Tibial nerve (tissue), 4 donors: ENCODE results near the gene STK33. TPM values are rescaled to one million over a fixed set of nuclear protein-coding genes. Genes with fewer than 3 reads are reported as not detected.

ENCODE experiments used
- DNase-seq, 2 donors: peaks; one replicate each; pipeline ENCODE4 v3.0.0-alpha.2; 2019; ENCODE audit warnings: low spot score in 2 of 2
- H3K27ac ChIP-seq, 4 donors: fragments of 200-600 bp; sonication (generic) in 3 of 4; one replicate each; pipeline ENCODE4 v1.5.1; 2017 to 2019; ENCODE audit warnings: mild to moderate bottlenecking in 1 of 4
- H3K27me3 ChIP-seq, 2 donors: fragments of 200-600 bp; sonication (generic) in 1 of 2; one replicate each; pipeline versions ENCODE4 v1.5.1 to v1.6.0; 2017 to 2019
- H3K36me3 ChIP-seq, 3 donors: fragments of 200-600 bp; sonication (generic); one replicate each; pipeline ENCODE4 v1.5.1; 2018 to 2019
- H3K4me1 ChIP-seq, 4 donors: fragments of 200-600 bp; sonication (generic) in 3 of 4; one replicate each; pipeline ENCODE4 v1.5.1; 2017 to 2019
- H3K4me3 ChIP-seq, 4 donors: fragments of 200-600 bp; sonication (generic) in 3 of 4; one replicate each; pipeline ENCODE4 v1.5.1; 2017 to 2019; ENCODE audit warnings: mild to moderate bottlenecking in 1 of 4, moderate library complexity in 1 of 4
- H3K9me3 ChIP-seq, 4 donors: fragments of 200-600 bp; sonication (generic) in 3 of 4; one replicate each; pipeline ENCODE4 v1.5.1; 2017 to 2019
- EP300 ChIP-seq, 2 donors: sonication (generic); formaldehyde crosslinking; IDR thresholded peaks; one replicate each; pipeline ENCODE4 v1.6.1; 2017; ENCODE audit warnings: antibody characterized with exemption in 2 of 2, mild to moderate bottlenecking in 1 of 2
- POLR2A ChIP-seq, 2 donors: fragments of 450-650 bp; IDR thresholded peaks; one replicate each; pipeline ENCODE4 v1.6.1; 2017; ENCODE audit warnings: antibody characterized with exemption in 2 of 2, mild to moderate bottlenecking in 2 of 2, moderate library complexity in 2 of 2
- WGBS, 2 donors: methylation state at CpG; one replicate each; pipeline ENCODE4 v1.1.5; 2018; 5-methylcytosine and 5-hydroxymethylcytosine counted together
- total RNA-seq, 4 donors: library from RNA; depleted of rRNA; stranded (reverse); fragments of >200 nt; gene quantifications; one replicate each; pipeline ENCODE4 v1.1.0, GENCODE V29; 2016
- TF ChIP-seq, protein P1 (sequence below), 5 experiments: fragments of 200-600 bp in 3 of 5; fragments of 450-650 bp in 2 of 5; sonication (generic) in 3 of 5; IDR thresholded peaks; one replicate each; pipeline ENCODE4 v1.5.1; 2016 to 2019; ENCODE audit warnings: antibody characterized with exemption in 5 of 5, mild to moderate bottlenecking in 3 of 5, moderate library complexity in 2 of 5

The STK33 gene
- total RNA-seq, 4 donors from 2014 or later, result 3.6 to 6.8 (median 5.0) TPM

DNA sequence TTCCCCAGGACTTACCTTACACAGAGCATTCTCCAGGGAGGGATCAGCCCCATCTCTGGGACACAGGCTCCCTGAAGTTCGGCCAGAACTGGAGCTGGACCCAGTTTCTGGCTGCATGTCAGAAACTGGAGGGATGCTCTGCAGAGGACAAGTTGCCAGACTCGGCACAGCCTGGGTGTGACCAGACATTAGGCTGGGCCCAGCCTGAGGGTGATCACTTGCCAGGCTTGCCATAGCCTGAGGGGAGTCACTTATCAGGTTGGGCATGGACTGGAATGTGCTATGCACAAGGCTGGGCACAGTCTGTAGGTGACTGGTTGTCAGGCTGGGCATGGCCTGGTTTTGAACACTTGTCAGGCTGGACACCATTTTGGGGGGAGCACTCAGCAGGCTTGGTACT, 30.7 kb upstream of the STK33 start:
- Histone ChIP-seq H3K4me3 (no peak overlapping the region), H3K4me1 (no peaks in the 10 kb centered on the region), H3K36me3 (peaks cover 0 to 63% (median 0%) of the 10 kb centered on the region in 3 donors), H3K27me3 (no peaks in the 10 kb centered on the region), H3K27ac (no peak overlapping the region), H3K9me3 (no peaks in the 10 kb centered on the region)
- WGBS, 2 donors, result 78 to 100% methylated on average over 1 to 2 of the region's 2 CpGs
- no peak for DNase-seq
- TF ChIP-seq, protein P1, sequence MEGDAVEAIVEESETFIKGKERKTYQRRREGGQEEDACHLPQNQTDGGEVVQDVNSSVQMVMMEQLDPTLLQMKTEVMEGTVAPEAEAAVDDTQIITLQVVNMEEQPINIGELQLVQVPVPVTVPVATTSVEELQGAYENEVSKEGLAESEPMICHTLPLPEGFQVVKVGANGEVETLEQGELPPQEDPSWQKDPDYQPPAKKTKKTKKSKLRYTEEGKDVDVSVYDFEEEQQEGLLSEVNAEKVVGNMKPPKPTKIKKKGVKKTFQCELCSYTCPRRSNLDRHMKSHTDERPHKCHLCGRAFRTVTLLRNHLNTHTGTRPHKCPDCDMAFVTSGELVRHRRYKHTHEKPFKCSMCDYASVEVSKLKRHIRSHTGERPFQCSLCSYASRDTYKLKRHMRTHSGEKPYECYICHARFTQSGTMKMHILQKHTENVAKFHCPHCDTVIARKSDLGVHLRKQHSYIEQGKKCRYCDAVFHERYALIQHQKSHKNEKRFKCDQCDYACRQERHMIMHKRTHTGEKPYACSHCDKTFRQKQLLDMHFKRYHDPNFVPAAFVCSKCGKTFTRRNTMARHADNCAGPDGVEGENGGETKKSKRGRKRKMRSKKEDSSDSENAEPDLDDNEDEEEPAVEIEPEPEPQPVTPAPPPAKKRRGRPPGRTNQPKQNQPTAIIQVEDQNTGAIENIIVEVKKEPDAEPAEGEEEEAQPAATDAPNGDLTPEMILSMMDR (IDR thresholded peaks at IDR 0.05), result no peak
- TF ChIP-seq EP300 (IDR thresholded peaks at IDR 0.05), result no peak
- no peak for TF ChIP-seq POLR2A (IDR thresholded peaks at IDR 0.05)

DNA sequence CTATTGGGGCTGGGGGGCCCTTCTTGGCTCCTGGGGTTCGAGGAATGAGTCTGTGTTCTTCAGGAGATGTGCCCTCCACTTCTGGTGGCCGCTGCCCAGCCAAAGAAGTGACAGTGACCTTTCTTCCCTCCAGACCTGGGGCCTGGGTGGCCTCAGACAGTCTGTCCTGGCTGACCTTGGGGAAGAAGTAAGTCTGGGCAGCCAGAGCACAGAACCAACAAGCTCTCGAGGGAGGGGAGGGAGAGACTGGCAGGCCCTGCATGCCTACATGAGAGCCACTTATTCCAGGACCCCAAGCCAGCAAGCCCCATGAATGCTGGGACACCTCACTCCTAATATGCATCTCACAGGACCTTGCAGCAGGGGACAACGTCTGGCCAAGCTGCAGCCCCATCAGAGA, 27.1 kb upstream of the STK33 start:
- Histone ChIP-seq H3K36me3 (peaks cover 0 to 96% (median 0%) of the 10 kb centered on the region in 3 donors), H3K4me1 (no peaks in the 10 kb centered on the region), H3K4me3 (no peak overlapping the region), H3K27ac (no peak overlapping the region), H3K27me3 (no peaks in the 10 kb centered on the region), H3K9me3 (no peaks in the 10 kb centered on the region)
- no peak for DNase-seq
- TF ChIP-seq, protein P1 (IDR thresholded peaks at IDR 0.05), result no peak
- TF ChIP-seq POLR2A (IDR thresholded peaks at IDR 0.05), result no peak
- TF ChIP-seq EP300 (IDR thresholded peaks at IDR 0.05), result no peak
- WGBS, 2 donors, result 73 to 85% methylated on average over 2 to 4 of the region's 4 CpGs

DNA sequence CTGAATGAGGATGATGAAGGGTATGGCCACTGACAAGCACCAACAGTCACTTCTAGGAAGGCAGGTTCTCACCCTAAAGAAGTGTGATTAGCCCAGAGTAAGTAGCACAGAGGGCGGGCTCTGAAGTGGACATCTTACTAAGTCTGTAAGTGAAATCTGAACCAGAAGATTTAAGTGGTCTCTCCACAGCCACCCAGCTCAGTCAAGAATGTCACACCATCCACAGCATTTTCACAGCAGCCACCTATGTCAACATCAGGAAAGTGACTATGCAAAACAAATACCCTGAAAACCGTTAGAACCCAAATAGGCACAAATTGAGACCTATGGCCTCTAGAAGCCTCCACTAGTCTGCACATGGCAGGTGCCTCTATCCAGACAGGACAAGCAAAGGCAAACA, 23.0 kb upstream of the STK33 start:
- no peak for DNase-seq
- peaks cover 0 to 91% (median 2%) of the 10 kb centered on the region in 3 donors for H3K36me3 ChIP-seq
- TF ChIP-seq EP300 (IDR thresholded peaks at IDR 0.05), result no peak
- TF ChIP-seq POLR2A (IDR thresholded peaks at IDR 0.05), result no peak
- TF ChIP-seq, protein P1 (IDR thresholded peaks at IDR 0.05), result no peak
- no peak overlapping the region for H3K4me3 ChIP-seq
- H3K4me1 ChIP-seq, result no peaks in the 10 kb centered on the region
- no peaks in the 10 kb centered on the region for H3K27me3 ChIP-seq
- no peak overlapping the region for H3K27ac ChIP-seq
- no peaks in the 10 kb centered on the region for H3K9me3 ChIP-seq
- WGBS, 2 donors, result 78 to 86% methylated on average over 2 of the region's 2 CpGs

DNA sequence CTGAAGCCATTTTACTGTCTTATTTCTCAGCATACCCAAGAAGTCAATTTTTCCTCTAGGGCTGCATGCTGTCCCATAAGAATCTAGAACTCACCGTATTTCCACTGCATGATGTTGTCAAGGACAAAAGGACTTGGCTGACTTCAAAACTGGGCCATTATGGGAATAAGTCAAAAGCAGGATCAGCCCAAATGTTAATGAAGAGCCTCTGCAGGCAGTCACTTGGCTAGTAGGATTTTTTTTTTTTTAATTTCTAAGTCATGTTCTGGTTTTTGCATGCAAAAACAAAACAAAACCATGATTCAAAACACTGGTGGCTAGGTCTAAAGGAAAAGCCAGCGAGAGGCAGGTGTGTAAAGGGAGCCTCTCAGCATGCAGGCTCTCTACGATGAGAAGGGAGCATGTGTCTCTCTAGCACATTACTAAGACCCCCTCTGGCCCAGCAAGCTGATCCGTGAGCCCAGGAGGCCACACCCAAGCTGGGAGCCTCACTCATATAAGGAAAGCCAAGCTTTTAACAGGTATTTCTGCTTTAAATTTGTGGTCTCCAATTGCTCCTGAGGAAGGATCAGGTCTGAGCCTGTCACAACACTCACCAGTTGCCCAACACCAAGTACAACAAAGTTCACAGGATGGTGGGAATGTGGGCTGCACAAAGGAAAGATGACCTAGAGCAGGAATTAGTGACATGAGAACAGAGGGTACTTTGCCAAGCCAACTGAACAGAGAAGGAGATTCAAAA, 21.4 kb upstream of the STK33 start:
- DNase-seq, result no peak
- no peak overlapping the region for H3K27ac ChIP-seq
- H3K4me3 ChIP-seq, result no peak overlapping the region
- no peaks in the 10 kb centered on the region for H3K27me3 ChIP-seq
- 90 to 93% methylated on average over 4 of the region's 4 CpGs for WGBS, 2 donors
- H3K4me1 ChIP-seq, result no peaks in the 10 kb centered on the region
- peaks cover 0 to 75% (median 2%) of the 10 kb centered on the region in 3 donors for H3K36me3 ChIP-seq
- no peaks in the 10 kb centered on the region for H3K9me3 ChIP-seq
- TF ChIP-seq POLR2A (IDR thresholded peaks at IDR 0.05) (no peak), EP300 (IDR thresholded peaks at IDR 0.05) (no peak)

DNA sequence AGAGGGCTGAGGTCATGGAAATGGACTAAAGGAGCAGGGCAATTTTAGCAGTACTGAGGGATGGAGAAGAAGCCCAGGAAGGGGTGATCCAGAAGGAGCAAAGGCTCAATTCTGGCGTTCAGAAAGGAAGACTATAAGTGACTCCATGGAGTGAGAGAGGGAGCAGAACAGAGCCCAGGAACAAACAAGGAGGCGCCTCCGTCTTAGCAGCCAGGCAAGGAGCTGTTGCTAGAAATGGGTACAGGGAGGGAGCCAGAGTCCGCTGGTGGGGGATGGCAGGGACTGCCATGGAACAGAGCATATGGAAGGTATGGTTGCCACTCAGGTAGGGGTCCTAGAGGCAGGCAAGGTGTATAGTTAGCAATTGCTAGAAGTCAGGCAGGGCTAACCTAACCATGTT, 20.5 kb upstream of the STK33 start:
- Histone ChIP-seq H3K9me3 (no peaks in the 10 kb centered on the region), H3K4me3 (no peak overlapping the region), H3K36me3 (peaks cover 0 to 65% (median 2%) of the 10 kb centered on the region in 3 donors), H3K27me3 (no peaks in the 10 kb centered on the region), H3K4me1 (no peaks in the 10 kb centered on the region), H3K27ac (no peak overlapping the region)
- no peak for DNase-seq
- TF ChIP-seq, protein P1 (IDR thresholded peaks at IDR 0.05), result no peak
- TF ChIP-seq POLR2A (IDR thresholded peaks at IDR 0.05) (no peak), EP300 (IDR thresholded peaks at IDR 0.05) (no peak)
- WGBS, 2 donors, result 85 to 88% methylated on average over 4 of the region's 4 CpGs
